Measurements from ENCODE around the gene ACAA2. TPM values are rescaled to one million over a fixed set of nuclear protein-coding genes. Genes with fewer than 3 reads are reported as not detected.
A peak's percentile ranks its signal among the peaks of the same experiment; 100 is the strongest.
"Not testable (repeated sequence)": the region's sequence is repeated elsewhere in the genome, so short reads cannot be mapped to it uniquely, and the experiment has no call there.

The ACAA2 gene
- total RNA-seq, 4 donors from 2014 or later: 43.0 to 214 (median 147) TPM

DNA sequence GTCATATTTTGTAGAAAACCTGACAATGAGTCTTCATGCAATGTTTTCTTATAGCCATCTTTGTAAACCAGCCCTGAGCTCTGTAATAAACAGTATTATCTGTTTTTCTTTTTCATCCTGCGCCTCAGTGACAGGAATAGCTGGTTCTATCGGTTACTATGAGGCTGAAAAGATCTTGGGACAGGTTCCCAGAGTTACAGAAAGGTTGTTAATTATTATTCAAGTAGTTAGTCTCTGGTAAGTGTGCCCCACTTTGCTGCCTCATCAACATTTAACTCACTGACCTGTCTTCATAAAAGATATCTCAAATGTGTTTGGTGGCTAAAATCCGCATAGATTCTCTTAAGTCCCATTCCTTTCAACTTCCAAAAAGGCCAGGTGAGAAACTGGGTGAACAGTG lies 18.6 kb downstream of the ACAA2 start:
- TF ChIP-seq, protein P1, sequence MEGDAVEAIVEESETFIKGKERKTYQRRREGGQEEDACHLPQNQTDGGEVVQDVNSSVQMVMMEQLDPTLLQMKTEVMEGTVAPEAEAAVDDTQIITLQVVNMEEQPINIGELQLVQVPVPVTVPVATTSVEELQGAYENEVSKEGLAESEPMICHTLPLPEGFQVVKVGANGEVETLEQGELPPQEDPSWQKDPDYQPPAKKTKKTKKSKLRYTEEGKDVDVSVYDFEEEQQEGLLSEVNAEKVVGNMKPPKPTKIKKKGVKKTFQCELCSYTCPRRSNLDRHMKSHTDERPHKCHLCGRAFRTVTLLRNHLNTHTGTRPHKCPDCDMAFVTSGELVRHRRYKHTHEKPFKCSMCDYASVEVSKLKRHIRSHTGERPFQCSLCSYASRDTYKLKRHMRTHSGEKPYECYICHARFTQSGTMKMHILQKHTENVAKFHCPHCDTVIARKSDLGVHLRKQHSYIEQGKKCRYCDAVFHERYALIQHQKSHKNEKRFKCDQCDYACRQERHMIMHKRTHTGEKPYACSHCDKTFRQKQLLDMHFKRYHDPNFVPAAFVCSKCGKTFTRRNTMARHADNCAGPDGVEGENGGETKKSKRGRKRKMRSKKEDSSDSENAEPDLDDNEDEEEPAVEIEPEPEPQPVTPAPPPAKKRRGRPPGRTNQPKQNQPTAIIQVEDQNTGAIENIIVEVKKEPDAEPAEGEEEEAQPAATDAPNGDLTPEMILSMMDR (IDR thresholded peaks at IDR 0.05): no peak
- TF ChIP-seq EP300 (IDR thresholded peaks at IDR 0.05; ENCODE audit: low read depth): no peak
- TF ChIP-seq POLR2AphosphoS5 (IDR thresholded peaks at IDR 0.05): no peak
- no peak for TF ChIP-seq POLR2A (IDR thresholded peaks at IDR 0.05)
- no peaks in the 10 kb centered on the region for H3K9me3 ChIP-seq
- peaks cover 0 to 58% (median 18%) of the 10 kb centered on the region in 4 donors for H3K36me3 ChIP-seq
- in situ Hi-C loops (cut with MboI; ENCODE audit: low pct_ligation_motif_present in 1 of 4, low pct_unique_long_range_greater_than_20kb in 1 of 4, low sequenced_read_pairs in 3 of 4): no loop called here
- H3K4me1 ChIP-seq: no peaks in the 10 kb centered on the region
- DNase-seq: no peak
- no peak overlapping the region for H3K27ac ChIP-seq
- H3K27me3 ChIP-seq: no peaks in the 10 kb centered on the region
- no peak overlapping the region for H3K4me3 ChIP-seq
- intact Hi-C loops (cut with DNase I; ENCODE audit: low total_unique reads): no loop called here
- WGBS, 2 donors (ENCODE audit: low coverage in 1 of 2): 82 to 98% methylated on average over 3 of the region's 3 CpGs

DNA sequence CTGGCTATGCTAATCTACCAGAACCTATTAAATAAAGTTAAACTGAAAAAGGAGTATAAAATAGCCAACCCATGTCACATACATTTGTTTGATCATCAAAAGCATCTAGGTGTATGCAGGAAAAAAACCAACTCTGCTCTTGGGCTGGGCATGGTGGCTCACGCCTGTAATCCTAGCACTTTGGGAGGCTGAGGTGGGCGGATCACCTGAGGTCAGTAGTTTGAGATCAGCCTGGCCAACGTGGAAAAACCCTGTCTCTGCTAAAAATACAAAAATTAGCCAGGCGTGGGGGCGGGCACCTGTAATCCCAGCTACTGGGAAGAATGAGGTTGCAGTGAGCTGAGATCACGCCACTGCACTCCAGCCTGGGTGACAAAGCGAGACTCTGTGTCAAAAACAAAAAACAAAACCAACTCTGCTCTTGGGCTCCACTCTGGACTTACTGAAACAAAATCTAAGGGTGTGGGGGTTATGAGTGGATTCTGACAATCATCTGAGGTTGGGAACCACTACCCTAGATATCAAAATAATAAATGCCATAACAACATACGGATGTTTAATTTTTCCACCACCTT lies 23.7 kb downstream of the ACAA2 start:
- H3K9me3 ChIP-seq; H3K27me3 ChIP-seq; H3K4me1 ChIP-seq; H3K4me3 ChIP-seq; H3K27ac ChIP-seq; DNase-seq; in situ Hi-C loops (cut with MboI; ENCODE audit: low pct_ligation_motif_present in 1 of 4, low pct_unique_long_range_greater_than_20kb in 1 of 4, low sequenced_read_pairs in 3 of 4): not testable (repeated sequence)
- intact Hi-C loops (cut with DNase I; ENCODE audit: low total_unique reads): loop anchor here (10.0 kb wide), 1 partner anchor 235 kb away; no protein-coding TSS in a partner anchor
- peaks cover 0 to 59% (median 12%) of the 10 kb centered on the region in 4 donors for H3K36me3 ChIP-seq
- WGBS, 2 donors (ENCODE audit: low coverage in 1 of 2): 92 to 100% methylated on average over 2 to 8 of the region's 8 CpGs

DNA sequence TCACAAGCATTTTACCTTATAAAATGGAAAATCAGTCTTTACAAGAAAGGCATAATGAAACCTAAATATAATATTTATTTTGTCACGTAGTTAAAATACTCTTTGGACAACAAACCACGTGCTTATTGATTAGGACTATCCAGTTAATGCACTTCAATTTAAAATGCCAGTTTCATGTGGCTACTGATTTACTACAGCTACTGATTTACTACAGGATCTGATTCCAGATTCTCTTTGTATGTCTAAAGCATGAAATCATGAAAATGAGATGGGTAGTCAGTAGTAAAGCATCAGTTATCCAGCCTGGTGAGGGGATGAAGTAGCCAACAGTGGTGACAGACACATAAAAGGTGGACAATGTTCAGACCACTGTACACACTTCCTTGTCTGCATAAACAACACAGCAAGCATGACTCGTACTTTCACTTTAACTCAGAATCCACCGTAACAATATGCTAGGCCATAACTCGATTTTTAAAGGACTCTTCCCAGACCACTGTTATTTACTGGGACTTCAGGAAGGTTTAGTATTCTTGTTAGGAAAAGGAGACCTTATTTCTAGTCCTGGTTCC lies 24.9 kb downstream of the ACAA2 start:
- TF ChIP-seq POLR2AphosphoS5 (IDR thresholded peaks at IDR 0.05) (no peak), POLR2A (IDR thresholded peaks at IDR 0.05) (no peak), EP300 (IDR thresholded peaks at IDR 0.05; ENCODE audit: low read depth) (no peak)
- TF ChIP-seq, protein P1 (IDR thresholded peaks at IDR 0.05): no peak
- intact Hi-C loops (cut with DNase I; ENCODE audit: low total_unique reads): loop anchor here (10.0 kb wide), 1 partner anchor 234 kb away; no protein-coding TSS in a partner anchor
- H3K27me3 ChIP-seq: no peaks in the 10 kb centered on the region
- H3K36me3 ChIP-seq: peaks cover 0 to 60% (median 15%) of the 10 kb centered on the region in 4 donors
- H3K9me3 ChIP-seq: no peaks in the 10 kb centered on the region
- peak overlapping the region in 2 of 4 donors; percentile 13 to 34 for H3K27ac ChIP-seq
- H3K4me3 ChIP-seq: no peak overlapping the region
- no peak for DNase-seq
- H3K4me1 ChIP-seq: peaks cover 0 to 8% (median 4%) of the 10 kb centered on the region in 4 donors
- 29 to 35% methylated on average over 3 to 5 of the region's 5 CpGs for WGBS, 2 donors (ENCODE audit: low coverage in 1 of 2)
- in situ Hi-C loops (cut with MboI; ENCODE audit: low pct_ligation_motif_present in 1 of 4, low pct_unique_long_range_greater_than_20kb in 1 of 4, low sequenced_read_pairs in 3 of 4): no loop called here

DNA sequence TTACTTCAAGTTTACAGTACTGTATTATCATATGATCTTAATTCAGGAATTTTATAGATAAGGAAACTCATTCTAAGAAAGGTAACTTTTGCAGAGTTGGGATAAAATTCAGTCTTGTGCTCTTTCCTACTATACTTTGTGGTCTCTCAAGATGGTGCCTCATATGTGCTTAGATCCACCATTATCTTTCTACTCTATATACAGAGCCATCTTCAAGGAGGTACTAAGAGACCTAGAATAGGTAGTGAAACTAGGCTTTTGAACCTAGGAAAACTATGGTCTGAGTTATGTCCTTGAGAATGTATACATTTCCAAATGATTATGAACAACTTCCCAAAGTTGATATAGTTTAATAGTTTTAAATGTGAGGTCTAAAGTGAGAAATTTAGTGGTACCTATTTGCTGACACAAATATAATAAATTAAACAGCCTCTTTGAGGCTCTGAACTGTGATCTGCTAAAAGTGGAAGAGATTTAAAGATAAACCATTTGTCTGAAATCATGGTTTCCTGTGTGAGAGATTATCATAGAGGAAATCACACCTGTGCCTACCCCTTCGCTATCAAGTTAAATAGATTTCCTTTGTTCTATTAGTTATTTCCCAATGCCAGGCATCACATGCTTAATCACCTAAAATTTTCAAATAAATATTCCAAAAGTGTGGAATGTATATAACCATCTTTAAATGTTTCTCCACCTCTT lies 27.2 kb downstream of the ACAA2 start:
- Histone ChIP-seq H3K27ac (no peak overlapping the region), H3K9me3 (no peaks in the 10 kb centered on the region), H3K36me3 (peaks cover 0 to 60% (median 13%) of the 10 kb centered on the region in 4 donors), H3K4me1 (peaks cover 0 to 8% (median 4%) of the 10 kb centered on the region in 4 donors), H3K27me3 (no peaks in the 10 kb centered on the region), H3K4me3 (no peak overlapping the region)
- in situ Hi-C loops (cut with MboI; ENCODE audit: low pct_ligation_motif_present in 1 of 4, low pct_unique_long_range_greater_than_20kb in 1 of 4, low sequenced_read_pairs in 3 of 4): no loop called here
- WGBS, 2 donors (ENCODE audit: low coverage in 1 of 2): 78 to 80% methylated on average over 1 of the region's 1 CpG
- no peak for TF ChIP-seq POLR2A (IDR thresholded peaks at IDR 0.05)
- TF ChIP-seq, protein P1 (IDR thresholded peaks at IDR 0.05): no peak
- no peak for TF ChIP-seq EP300 (IDR thresholded peaks at IDR 0.05; ENCODE audit: low read depth)
- no peak for TF ChIP-seq POLR2AphosphoS5 (IDR thresholded peaks at IDR 0.05)
- intact Hi-C loops (cut with DNase I; ENCODE audit: low total_unique reads): loop anchor here (10.0 kb wide), 1 partner anchor 231 kb away; no protein-coding TSS in a partner anchor
- DNase-seq: no peak

All from transverse colon (tissue), 4 donors.